Fibroblast of pulmonary artery (primary cell): ENCODE results near the gene ACTL7A.
"Not testable (repeated sequence)": the region's sequence is repeated elsewhere in the genome, so short reads cannot be mapped to it uniquely, and the experiment has no call there.

Experiments used
- DNase-seq: peaks from one replicate; pipeline ENCODE4 v3.0.0-alpha.2; 2010; ENCODE audit warnings: low read depth
- H3K4me3 ChIP-seq: replicated peaks from 2 replicates; pipeline ENCODE4 v1.5.1; 2011; ENCODE audit warnings: low read depth, mild to moderate bottlenecking, control low read depth, low read length, moderate library complexity
- CTCF ChIP-seq: IDR thresholded peaks from 2 replicates; pipeline ENCODE4 v1.5.1; 2011; ENCODE audit warnings: mild to moderate bottlenecking, control low read depth, low read length, inconsistent platforms; ENCODE audit errors: missing control alignments

Gene ACTL7A

GRCh38 chr9:108838017-108838416 lies 24.0 kb upstream of the ACTL7A start:
- TF ChIP-seq CTCF = no peak
- DNase-seq = peak; percentile 35
- no peak overlapping the region for H3K4me3 ChIP-seq

DNA sequence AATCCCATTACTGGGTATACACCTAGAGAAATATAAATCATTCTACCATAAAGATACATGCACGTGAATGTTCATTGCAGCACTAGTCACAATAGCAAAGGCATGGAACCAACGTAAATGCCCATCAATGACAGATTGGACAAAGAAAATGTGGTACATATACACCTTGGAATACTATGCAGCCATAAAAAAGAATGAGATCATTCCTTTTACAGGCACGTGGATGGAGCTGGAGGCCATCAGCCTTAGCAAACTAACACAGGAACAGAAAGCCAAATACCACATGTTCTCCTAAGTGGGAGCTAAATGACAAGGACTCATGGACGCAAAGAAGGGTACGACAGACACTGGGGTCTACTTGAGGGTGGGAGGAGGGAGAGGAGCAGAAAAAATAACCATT lies 22.5 kb upstream of the ACTL7A start:
- not testable (repeated sequence) for H3K4me3 ChIP-seq, DNase-seq

DNA sequence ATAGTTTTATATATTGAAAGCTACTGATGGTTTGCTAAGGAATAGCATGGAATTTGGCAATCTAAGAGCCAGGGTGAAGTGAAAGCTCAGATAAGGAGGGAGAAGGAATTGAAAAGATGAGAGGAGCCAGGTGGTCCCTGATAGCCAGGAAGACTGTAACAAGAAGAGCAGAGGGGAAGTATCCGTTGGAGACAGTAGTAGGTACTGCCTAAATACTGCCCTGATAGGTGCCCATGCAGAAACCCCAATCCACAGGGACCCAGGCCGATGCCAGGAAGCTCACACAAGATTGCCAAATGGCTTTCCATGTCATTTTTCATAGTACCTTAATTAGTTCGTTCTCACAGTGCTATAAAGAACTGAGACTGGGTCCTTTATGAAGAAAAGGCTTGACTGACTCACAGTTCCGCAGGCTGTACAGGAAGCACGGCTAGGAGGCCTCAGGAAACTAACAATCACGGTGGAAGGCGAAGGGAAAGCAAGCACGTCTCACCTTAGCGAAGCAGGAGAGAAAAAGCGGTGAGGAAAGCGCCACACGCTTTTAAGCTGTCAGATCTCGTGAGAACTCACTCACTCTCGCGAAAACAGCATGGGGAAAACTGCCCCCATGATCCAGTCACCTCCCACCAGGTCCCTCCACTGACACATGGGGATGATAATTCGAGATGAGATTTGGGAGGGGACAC lies 19.3 kb upstream of the ACTL7A start:
- H3K4me3 ChIP-seq = no peak overlapping the region
- TF ChIP-seq CTCF = no peak
- DNase-seq = no peak

GRCh38 chr9:108844391-108844790 lies 17.7 kb upstream of the ACTL7A start:
- TF ChIP-seq CTCF = no peak
- H3K4me3 ChIP-seq = no peak overlapping the region
- no peak for DNase-seq

- no peak for TF ChIP-seq CTCF
- DNase-seq = no peak
Observed at GRCh38 chr9:108844856-108845255, 17.2 kb upstream of the ACTL7A start.

GRCh38 chr9:108845507-108845906 lies 16.6 kb upstream of the ACTL7A start:
- H3K4me3 ChIP-seq = no peak overlapping the region
- no peak for TF ChIP-seq CTCF
- DNase-seq = no peak

More at GRCh38 chr9:108844856-108845255, 17.2 kb upstream of the ACTL7A start:
- no peak overlapping the region for H3K4me3 ChIP-seq

DNA sequence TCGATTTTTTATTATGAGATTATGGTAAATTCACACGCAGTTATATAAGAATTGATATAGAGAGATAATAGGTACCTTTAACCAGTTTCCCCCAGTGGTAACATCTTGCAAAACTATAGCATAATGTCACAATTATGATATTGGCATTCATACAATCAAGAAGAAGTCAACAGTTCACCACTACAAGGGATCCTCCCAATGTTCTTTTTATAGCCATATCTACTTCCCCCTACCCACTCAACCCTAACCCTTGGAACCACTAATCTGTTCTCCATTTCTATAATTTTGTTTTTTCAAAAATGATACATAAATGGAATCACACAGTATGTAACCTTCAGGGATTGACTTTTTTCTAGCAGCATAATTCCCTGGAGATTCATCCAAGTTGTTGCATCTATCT lies 16.1 kb upstream of the ACTL7A start:
- no peak for TF ChIP-seq CTCF
- H3K4me3 ChIP-seq = no peak overlapping the region
- no peak for DNase-seq

- DNase-seq = not testable (repeated sequence)
Observed at GRCh38 chr9:108848296-108848695, 13.8 kb upstream of the ACTL7A start.

More at GRCh38 chr9:108848296-108848695, 13.8 kb upstream of the ACTL7A start:
- not testable (repeated sequence) for H3K4me3 ChIP-seq
